OCI-M2 (cell line): Measurements from ENCODE around the gene TMEM98.
"Not testable (repeated sequence)": the region's sequence is repeated elsewhere in the genome, so short reads cannot be mapped to it uniquely, and the experiment has no call there.

Source experiments
- DNase-seq: peaks from one replicate; lab custom pipeline; 2025; ENCODE audit not compliant: unreplicated experiment; lab: John Stamatoyannopoulos, UW

The TMEM98 gene

DNA sequence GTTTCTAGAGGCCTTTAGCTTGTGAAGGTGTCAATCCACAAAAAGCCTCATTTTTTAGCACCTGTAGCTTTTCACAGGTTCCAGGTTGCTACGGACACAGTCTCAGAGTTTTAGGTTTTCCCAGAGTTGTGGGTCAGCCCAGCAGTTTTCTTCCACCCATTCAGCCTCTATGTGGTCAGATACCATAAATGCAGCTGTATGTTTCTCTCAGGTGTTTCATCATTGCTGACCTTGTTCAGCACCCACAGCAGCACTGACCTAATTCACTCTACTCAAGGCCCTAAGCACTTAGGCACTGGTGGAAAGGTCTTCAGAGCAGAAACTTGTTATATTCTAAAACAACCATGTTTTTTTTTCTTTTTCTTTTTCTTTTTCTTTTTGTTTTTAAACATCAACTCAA, 48.7 kb downstream of the TMEM98 start:
- no peak for DNase-seq

DNA sequence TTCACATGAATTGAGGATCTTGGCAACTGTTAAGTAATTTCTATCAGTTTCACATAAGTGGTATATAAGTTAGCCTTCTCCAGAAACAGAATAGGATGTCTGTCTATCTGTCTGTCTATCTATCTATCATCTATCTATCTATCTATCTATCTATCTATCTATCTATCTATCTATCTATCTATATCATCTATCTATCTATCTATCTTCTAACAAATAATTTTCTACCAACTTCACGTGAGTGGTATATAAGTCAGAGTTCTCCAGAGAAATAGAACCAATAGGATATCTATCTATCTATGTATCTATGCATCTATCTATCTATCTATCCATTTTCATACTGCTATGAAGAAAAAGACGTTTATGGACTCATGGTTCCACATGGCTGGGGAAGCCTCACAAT, 52.3 kb downstream of the TMEM98 start:
- no peak for DNase-seq

DNA sequence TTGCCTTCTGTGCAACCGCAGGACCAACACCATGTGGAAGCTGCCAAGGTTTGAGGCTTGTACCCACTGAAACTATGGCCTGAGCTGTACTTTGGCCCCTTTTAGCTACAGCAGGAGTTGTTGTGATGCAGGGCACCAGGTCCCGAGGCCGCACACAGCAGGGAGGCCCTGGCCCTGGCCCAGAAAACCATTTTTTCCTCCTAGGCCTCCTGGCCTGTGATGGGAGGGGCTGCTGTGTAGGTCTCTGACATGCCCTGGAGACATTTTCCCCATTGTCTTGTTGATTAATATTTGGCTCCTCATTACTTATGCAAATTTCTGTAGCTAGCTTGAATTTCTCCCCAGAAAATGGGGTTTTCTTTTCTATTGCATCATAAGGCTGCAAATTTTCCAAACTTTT, 53.7 kb downstream of the TMEM98 start:
- DNase-seq: not testable (repeated sequence)

DNA sequence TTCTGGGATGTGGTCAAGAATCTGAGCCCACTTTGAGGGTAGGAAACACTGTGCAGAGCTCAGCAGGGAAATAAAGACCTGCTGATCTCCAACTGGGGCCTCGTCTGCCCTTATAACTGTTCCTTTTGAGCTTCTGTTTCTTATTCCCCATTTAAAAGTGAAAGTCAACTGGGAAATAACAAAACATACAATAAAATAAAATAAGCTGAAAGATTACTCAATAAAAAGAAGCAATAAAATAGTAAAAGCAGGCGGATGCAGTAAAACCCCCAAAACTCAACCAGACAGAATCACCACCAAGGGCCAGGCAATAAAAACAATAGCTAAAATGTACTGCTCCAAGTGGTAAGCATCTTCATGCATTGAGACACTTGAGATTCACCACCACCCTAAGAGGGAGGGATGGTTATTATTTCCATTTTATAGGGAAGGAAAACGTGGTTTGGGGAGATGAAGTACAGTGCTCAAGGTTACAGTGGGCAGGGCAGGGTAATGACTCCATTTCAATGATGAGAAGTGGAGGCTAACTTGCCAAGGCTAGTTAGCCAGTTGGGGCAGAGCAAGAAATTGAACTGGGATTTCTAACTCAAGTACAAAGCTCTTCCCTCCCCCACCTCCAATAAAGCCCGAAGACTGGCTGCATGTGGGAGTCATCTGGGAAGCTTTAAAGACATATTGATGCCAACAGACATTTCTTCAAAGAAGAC, 57.2 kb downstream of the TMEM98 start:
- DNase-seq: no peak

DNA sequence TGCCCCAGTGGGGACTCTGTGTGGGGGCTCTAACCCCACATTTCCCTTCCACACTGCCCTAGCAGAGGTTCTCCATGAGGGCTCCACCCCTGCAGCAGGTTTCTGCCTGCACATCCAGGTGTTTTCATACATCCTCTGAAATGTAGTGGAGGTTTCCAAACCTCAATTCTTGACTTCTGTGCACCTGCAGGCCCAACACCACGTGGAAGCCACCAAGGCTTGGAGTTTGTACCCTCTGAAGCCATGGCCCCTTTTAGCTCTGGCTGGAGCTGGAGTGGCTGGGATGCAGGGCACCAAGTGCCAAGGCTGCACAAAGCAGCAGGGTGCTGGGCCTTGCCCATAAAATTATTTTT, 59.5 kb downstream of the TMEM98 start:
- DNase-seq: not testable (repeated sequence)

DNA sequence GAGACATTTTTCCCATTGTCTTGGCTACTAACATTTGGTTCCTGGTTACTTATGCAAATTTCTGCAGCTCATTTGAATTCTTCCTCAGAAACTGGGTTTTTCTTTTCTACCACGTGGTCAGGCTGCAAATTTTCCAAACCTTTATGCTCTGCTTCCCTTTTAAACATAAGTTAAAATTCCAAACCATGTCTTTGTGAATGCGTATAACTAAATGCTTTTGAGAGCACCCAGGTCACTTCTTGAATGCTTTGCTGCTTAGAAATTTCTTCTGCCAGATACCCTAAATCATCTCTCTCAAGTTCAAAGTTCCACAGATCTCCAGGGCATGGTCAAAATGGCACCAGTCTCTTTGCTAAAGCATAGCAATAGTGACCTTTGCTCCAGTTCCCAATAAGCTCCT, 59.9 kb downstream of the TMEM98 start:
- not testable (repeated sequence) for DNase-seq

DNA sequence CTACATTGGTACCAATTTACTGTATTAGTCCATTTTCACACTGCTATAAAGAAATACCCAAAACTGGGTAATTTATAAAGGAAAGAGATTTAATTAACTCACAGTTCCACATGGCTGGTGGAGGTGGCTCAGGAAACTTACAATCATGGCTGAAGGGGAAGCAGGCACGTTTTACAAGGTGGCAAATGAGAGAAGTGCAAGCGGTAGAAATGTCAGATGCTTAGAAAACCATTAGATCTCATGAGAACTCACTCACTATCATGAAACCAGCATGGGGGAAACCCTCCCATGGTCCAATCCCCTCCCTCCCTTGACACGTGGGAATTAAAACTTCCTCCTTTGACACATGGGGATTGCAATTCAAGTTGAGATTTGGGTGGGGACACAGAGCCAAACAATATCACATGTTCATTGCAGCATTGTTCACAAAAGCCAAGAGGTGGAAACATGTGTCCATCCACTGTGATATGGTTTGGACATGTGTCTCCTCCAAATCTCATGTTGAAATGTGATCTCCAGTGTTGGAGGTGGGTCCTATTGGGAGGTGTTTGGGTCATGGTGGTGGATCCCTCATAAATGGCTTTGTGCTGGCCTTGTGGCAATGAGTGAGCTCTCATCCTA, 60.6 kb downstream of the TMEM98 start:
- no peak for DNase-seq

DNA sequence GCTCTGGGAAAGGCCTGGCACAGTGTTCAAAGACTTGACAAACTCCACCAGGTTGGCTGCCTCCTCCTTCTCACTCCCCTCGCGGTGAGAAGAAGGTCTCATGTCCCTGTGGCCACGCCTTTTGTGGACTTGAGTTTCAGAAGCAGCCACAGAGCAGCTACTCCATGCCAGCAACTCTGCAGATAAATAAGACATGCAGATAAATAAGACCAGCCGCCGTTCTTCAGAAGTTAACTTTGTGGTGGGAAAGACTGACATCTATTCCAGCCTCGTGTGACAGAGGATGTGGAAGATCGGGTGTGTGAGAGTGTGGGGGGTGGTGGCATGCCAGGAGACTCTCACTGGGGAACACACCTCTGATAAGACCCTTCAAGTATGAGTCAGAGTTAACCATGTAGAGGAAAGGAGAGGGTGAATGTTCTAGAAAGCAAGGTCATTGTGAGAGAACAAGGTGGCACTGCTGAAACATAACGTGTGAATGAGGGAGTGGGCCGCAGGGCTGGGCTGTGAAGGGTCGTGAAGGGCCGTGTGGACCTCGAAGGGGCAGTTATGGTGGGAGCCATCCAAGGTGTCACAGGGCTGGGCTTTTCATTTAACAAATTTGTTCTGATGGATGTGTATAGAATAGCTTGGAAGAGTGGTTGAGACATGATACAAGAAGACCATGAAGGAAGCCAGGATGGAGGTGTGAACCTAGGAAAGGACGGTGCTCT, 64.5 kb downstream of the TMEM98 start:
- DNase-seq: no peak

DNA sequence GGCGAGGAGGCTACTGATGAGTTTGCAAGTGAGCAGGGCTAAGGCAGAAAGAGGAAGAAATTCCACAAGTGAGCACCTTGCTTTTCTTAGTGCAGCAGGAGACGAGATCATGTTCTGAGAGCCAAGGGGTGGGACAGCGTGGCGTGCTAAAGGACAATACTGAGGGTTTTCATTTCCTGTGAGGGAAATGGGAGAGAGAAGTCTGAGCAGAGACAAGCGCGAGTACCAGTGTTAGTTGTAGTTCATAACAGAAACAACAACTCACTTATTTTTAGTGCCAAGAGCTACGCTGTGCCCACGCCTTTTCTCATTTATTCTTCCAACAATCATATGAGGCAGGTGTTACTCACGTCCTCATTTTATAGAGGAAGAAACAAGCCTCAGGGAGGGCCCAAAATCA, 66.0 kb downstream of the TMEM98 start:
- no peak for DNase-seq
